Left cardiac atrium (tissue), 4 donors: ENCODE results near the gene KATNA1. TPM values are rescaled to one million over a fixed set of nuclear protein-coding genes. Genes with fewer than 3 reads are reported as not detected.
"Not testable (repeated sequence)": the region's sequence is repeated elsewhere in the genome, so short reads cannot be mapped to it uniquely, and the experiment has no call there.

Experiments
- ATAC-seq, 2 donors: fragments of 200-7000 bp; cut with Tn5 transposase; one replicate each; pipeline ENCODE4 v1.9.1; 2020; ENCODE audit warnings: mild to moderate bottlenecking in 2 of 2, moderate library complexity in 2 of 2
- DNase-seq: peaks from one replicate; pipeline ENCODE4 v3.0.0-alpha.2; 2020
- intact Hi-C, 2 donors: fragments of 100-400 bp; cut with DNase I; formaldehyde crosslinking; loops; one replicate each; pipeline versions ENCODE4 v1.14.1 to v1.15.1; 2022 to 2023
- long read RNA-seq: library from polyadenylated mRNA; unstranded; transcript quantifications from one replicate; pipeline ENCODE4 v2.0.0, GENCODE V29; 2021
- total RNA-seq, 2 donors: library from RNA; stranded (reverse); fragmentation: NEBNext Ultra II Directional; extraction: Animal tissue kit (Norgen Biotek cat#: 25700); gene quantifications; one replicate each; pipeline ENCODE4 v1.2.1, GENCODE V29; 2021
- donor health status: DM: no; HTN: yes; CAD: no.
- donor health status: DM: no; HTN: yes; CAD: no; lungs with severe emphysema.
- donor health status: DM: yes; HTN: yes; CAD: no.
- donor health status: Dilated cardiomyopathy.

Gene KATNA1
- 10 to 100 TPM; 10.5 to 12.6 TPM for total RNA-seq
- long read RNA-seq, transcript KATNA1-203 (11 exons, 1,984 nt), result major isoform, 20 of 24 reads
- long read RNA-seq, partial matches to known transcripts, result 0 of 24 reads
- long read RNA-seq, other reads (novel, unspliced or antisense), result 4 of 24 reads

DNA sequence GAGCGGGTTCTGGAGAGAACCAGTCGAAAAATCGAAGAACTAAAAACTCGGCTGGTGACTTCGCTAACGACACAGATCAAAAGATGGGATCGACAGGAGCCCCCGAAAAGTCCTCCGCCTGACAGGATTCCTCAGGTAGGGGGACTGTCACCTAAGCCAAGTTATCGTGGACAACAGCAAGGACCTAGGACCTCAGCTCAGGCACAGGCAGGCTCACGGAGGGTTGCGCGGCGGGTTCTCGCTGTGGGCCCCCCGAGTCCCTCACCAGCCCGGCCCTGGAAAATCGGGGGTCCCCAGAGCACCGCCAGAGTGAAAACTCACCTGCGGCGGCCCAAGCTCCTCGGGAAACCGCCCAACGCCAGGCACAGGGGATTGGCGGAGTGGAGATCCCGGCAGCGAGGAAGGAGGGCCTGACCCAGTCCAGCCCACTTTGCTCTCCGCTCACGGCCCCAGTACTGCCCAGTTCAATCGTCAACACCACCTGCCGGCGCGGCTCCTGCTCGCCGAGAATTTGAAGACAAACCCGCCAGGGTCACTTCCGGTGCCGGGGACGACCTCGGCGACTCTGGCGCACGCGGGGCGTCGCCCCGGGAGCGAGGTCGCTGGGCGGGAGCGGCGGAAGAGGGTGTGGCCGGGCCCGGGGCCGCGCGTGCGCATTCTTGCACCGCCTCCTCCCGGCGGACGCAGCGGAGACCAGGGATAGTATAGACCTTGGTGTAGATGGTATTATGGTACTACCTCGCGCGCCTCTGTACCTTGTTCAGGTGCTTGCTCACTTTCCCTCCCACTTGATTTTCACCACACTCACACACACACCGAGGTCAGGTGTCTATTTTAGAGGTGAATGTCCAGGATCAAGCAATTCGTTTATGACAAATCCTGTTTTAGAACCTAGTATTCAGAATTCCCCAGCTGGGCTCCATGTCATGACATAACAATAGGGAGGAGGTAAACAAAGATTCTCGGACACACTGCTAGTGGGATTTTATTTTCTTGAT is at the start of gene KATNA1:
Gene KATNA1 (minus strand): TSS at position 567 of the 998 bp plus-strand sequence. CDS start 10,167 bp downstream, outside the sequence.
- ATAC-seq, result peak; percentile 98 to 99
- peak; percentile 89 for DNase-seq
- intact Hi-C loops, result no loop called here

DNA sequence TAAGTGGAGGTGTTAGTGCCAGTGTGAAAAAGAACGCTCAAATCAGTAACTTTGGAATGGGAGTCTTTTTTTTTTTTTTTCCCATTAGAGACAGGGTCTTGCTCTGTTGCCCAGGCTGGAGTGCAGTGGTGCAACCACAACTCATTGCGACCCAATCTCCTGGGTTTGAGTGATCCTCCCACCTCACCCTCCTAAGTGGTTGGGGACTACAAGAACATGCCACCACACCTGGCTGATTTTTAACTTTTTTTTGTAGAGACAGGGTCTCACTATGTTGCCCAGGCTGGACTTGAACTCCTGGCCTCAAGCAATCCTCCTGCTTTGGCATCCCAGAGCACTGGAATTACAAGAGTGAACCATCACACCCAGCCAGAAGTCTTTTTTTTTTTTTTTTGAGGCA is 49.7 kb upstream of the KATNA1 start:
- no peak for ATAC-seq
- intact Hi-C loops, result no loop called here
- DNase-seq, result no peak

DNA sequence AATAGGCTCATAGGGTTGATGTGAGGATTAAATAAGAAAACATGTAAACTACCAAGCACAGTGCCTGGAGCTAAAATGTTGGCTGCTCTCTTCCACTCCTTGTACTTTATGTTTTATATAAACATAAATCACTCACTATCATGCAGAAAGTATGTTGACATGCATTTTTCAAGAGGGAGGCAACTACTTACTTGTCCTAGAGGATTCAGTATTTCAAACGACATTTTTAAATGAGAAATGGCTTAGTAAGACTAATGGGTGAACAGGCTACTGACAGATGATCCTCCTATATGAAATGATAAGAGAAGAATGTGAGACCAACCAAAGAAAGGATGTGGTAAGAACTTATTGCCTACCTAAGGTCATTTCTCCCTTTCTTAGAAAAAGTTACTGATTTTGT is 48.4 kb upstream of the KATNA1 start:
- ATAC-seq (no peak), DNase-seq (no peak)
- intact Hi-C loops, result no loop called here

DNA sequence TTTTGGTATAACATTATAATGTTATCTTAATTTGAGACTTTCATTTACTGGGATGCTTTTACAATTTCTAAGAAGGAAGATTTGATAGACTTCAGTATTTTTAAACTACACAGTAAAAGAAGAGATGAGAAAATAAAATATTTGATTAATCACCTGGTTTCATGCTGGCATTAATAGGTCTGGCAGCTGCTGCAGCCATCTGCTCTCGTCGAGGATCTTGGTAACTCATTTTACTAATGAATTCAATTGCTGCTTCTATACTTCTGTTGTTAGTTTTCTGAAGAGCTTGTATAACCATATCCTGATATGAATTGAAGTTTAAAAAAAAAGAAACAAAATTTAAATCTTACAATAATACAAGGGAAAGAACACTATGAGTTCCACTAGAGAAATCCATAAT is 46.4 kb upstream of the KATNA1 start:
- ATAC-seq (no peak), DNase-seq (no peak)
- intact Hi-C loops, result no loop called here

DNA sequence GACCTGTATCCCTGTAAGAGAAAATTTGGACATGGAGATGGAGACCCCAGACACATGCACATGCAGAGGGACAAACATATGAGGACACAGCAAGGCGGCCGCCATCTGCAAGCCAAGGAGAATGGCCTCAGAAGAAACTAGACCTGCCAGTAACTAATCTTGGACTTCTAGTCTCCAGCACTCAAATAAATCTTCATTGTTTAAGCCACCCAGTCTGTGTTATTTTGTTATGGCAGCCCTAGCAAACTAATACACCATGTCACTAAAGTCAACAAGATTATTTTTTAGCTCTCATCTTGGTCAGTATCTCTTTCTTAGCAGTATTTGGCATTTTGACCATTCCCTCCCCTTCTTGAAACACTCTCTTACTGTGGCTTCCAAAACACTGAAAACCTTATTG is 42.7 kb upstream of the KATNA1 start:
- DNase-seq (no peak), ATAC-seq (no peak)
- intact Hi-C loops, result no loop called here

DNA sequence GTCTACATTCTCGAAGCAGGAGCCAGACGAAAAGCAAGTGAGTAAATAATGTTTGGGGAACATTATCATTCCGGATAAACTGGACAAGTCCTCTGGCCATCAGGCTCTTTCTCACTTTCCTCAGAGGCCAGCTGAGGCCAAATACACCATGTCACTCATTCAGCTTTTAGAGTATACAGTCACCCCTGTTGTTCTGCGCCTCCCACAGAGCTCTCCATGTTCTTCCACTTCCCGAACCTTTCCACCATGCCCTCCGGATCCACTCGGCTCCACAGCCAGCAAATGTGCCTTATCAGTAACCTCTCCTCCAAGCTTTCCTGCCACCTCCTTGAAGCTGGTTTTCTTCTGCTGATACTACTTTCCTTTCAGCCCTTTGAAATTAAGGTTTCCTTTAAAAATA is 37.7 kb upstream of the KATNA1 start:
- DNase-seq (no peak), ATAC-seq (peak in 1 of 2 donors; percentile 45)
- intact Hi-C loops, result no loop called here

DNA sequence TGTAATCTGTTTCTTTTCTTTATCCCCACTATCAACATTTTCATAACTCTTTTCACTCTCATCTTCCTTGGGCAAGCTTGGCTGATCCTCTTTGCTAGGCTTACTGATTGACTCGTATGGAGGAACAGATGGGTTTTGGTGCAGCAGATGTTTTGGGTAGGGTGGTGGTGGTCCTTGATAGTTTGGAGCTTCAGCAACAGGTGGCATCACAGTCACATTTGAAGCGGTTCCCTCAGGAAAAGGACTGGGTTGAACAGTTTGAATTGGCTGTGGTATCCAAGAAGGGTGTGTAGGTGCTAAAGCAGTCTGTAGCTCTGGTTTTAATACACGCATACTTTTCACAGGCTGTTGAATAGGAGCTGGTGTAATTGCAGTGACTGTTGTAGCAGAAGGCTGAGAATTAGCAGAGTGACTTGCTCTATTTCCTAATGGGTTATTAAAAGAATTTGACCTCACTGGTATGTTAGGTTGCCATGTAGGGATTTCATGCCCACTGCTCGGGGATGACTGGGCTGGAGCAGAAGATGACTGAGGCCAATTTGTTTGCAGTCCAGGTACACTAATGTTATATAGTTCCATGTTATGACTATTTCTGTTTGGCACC is 34.8 kb upstream of the KATNA1 start:
- peak; percentile 47 to 79 for ATAC-seq
- intact Hi-C loops, result no loop called here
- no peak for DNase-seq

DNA sequence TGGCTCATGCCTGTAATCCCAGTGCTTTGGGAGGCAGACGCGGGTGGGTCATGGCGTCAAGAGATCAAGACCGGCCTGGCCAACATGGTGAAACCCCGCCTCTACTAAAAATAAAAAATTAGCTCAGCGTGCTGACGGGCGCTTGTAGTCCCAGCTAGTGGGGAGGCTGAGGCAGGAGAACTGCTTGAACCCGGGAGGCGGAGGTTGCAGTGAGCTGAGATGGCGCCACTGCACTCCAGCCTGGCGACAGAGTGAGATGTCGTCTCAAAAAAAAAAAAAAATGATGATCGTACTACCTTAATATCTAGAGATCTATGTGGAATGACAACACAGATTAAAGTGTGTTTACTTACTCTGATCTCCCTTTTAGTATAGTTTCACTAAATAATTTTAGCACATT is 33.3 kb upstream of the KATNA1 start:
- ATAC-seq, DNase-seq, intact Hi-C loops: not testable (repeated sequence)

DNA sequence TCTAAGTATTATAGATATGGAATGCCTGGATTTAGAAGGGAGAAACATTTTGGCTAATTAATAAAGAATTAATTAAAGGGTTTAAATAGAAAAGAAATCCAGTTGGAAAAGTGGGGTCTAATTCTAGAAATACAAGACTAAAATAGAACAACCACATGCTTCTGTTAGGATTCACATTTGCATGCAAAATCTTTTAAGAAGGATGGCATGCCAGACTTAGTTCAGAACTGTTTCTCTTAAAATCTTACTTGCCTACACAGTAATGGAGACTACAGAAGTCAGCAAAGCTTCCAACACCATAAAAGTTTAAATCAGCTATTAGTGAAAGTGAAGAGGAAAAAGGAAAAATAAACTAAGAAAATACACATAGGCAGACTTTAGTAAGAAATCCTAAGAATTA is 32.7 kb upstream of the KATNA1 start:
- ATAC-seq, result no peak
- intact Hi-C loops, result no loop called here
- no peak for DNase-seq

DNA sequence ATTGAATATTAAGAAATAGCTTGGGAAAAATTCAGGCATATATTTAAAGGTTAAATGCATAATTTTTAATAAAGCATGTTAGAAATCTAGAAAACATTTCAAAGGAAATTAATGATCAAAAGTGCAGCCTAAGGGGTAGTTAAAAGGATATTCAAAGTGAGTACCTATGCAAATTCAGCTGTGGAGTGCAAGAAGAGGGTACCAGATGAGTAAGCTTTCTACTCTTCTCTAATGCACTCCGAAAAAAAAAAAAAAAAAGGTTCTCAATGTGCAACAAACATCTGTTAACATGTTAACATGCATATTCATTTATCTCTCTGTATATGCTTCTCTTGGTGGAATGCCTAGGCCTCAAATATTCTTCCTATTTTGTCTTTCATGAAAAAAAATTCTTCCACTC is 32.0 kb upstream of the KATNA1 start:
- ATAC-seq, result no peak
- intact Hi-C loops, result no loop called here

DNA sequence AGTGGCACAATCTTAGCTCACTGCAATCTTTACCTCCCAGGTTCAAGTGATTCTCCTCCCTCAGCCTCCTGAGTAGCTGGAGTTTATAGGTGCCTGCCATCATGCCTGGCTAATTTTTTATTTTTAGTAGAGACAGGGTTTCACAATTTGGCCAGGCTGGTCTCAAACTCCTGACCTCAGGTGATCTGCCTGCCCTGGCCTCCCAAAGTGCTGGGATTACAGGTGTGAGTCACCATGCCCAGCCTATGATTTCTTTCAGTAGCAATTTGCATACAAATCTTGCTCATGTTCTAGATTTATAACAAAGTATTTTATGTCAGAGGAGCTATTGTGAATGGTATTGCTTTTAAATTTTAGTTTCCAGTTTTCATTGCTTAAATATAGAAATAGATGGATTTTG is 23.8 kb upstream of the KATNA1 start:
- ATAC-seq, DNase-seq, intact Hi-C loops: not testable (repeated sequence)

More for the DNA sequence above, 32.0 kb upstream of the KATNA1 start:
- DNase-seq, result no peak

DNA sequence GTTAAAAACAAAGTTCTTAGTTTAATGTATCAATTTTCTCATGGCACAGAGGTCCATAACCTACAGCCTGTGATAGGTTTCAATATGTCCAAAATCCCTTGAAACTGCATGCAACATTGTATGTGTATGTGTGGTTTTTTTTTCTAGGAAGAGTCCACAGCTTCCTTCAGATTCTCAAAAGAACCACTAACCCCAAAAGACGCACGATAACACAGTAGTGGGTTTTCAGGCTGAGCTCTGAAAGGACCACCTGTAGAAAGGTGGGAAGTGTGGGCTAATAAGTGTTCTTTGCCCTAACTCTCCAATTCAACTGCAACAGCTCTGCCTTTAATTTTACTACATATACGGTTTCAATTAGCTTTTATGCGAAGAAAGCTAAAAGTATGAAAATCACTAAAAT is 11.5 kb upstream of the KATNA1 start:
- DNase-seq (no peak), ATAC-seq (no peak)
- intact Hi-C loops, result no loop called here

DNA sequence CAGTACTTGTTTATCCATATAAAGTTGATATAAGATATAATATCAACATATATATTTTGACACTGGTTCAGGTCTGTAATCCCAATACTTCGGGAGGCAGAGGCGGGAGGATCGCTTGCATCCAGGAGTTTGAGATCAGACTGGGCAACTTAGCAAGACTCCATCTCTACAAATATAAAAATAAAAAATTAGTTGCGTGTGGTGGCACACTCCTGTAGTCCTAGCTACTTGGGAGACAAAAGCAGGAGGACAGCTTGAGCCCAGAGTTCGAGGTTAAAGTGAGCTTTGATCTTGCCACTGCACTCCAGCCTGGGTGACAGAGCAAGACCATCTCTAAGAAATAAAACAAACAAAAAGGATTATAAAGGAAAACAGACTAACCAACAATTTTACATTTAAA is 8.9 kb upstream of the KATNA1 start:
- ATAC-seq (no peak), DNase-seq (no peak)
- intact Hi-C loops, result no loop called here

DNA sequence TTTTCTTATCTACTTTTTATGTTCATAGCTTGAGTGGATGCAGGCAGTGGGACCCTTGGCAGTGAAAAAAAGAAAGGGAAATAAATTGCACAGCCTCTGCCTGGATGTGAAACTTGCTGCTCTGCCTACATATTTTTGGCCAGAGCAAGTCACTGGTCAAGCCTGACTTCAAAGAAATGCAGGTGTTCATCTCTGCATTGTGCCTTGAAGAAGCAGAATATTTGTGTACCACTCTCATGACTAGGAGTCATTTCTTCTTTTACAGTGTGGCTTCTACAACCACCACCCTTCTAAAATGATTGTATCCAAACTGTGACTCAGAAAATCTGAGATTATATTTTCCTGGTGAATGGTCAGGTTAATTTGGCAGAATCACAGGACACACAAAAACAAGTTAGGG is 2.5 kb upstream of the KATNA1 start:
- ATAC-seq, result no peak

DNA sequence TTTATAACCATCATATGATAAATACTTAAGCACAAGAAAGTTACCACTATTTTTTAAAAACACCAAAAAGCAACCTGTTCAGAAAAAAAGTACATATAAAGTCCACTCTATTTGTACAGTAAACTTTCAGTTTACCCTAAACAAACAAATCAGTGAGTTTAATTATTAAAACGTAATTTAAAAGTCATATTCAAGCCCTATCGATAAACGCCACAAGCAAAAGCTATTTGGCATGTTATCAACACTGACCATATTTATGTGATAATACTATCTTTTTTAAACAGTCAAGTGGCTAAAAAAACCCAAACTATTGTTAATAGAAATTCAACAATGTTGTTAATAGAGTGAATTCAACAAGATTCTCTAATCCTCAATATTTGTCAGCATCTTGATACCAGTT is 1.9 kb downstream of the KATNA1 start:
- no peak for ATAC-seq
- intact Hi-C loops, result no loop called here

More for the DNA sequence above, 2.5 kb upstream of the KATNA1 start:
- DNase-seq, result no peak
- intact Hi-C loops, result no loop called here

DNA sequence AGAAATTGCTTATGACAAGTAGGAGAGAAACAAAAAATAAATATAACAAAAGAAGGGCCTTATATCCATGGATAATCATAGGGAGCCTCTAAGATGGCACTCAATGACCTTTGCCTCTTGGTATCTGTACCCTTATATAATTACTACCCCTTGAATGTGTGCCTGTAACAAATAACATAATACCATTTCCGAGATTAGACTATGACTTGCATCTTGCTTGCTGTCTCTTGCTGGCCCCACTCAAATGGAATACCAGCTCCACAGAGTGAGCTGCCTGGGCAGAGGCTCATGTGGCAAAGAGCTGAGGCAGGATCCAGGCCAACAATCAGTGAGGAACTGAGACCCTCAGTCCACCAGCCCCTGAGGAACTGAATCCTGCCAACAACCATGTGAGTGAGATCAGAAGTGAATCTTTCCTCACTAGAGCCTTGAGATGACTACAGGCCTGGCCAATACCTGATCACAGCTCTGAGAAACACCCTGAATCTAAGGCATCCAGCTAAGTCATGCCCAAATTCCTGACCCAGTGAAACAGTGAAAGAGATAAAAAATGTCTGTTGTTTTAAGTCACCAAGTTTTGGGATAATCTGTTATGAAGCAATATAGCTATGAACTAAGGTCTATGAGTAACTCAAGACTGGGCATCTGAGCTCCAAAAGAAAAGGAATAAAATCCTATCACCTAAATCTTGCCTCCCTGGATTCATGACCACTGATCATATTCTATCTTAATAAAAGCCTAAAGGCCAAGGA is 5.5 kb downstream of the KATNA1 start:
- intact Hi-C loops, result no loop called here
- ATAC-seq, result no peak
- no peak for DNase-seq

More for the DNA sequence above, 1.9 kb downstream of the KATNA1 start:
- no peak for DNase-seq

DNA sequence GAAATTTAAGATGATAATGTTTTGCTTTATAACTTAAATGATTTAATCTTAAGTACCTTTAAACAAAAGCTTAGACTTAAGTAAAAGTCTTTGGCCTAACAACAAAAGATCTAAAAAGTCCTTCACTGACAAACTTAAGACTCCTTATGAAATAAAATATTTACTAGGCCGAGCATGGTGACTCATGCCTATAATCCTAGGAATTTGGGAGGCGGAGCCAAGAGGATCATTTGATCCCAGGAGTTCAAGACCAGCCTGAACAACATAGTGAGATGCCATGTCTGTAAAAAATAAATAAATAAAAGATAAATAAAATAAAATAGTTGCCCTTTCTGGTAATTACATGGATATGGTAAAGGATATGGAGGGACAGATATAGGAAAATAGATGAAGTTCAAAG is 12.4 kb downstream of the KATNA1 start:
- ATAC-seq (no peak), DNase-seq (no peak)
- intact Hi-C loops, result no loop called here

DNA sequence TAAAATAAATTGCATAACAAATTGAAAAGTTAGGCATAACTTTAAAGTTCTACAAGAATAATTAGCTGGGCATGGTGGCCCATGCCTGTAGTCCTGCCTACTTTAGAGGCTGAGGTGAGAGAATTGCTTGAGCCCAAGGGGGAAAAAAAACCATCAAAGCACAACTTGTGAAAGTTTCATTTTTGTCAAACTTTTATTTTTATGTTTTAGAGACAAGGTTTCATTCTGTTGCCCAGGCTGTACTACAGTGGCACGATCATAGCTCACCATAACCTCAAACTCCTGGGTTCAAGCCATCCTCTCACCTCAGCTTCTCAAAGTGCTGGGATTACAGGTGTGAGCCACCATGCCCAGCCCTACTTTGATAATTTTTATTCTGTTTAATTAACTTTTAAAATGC is 14.2 kb downstream of the KATNA1 start:
- intact Hi-C loops, result no loop called here
- ATAC-seq, result no peak
- DNase-seq, result no peak

DNA sequence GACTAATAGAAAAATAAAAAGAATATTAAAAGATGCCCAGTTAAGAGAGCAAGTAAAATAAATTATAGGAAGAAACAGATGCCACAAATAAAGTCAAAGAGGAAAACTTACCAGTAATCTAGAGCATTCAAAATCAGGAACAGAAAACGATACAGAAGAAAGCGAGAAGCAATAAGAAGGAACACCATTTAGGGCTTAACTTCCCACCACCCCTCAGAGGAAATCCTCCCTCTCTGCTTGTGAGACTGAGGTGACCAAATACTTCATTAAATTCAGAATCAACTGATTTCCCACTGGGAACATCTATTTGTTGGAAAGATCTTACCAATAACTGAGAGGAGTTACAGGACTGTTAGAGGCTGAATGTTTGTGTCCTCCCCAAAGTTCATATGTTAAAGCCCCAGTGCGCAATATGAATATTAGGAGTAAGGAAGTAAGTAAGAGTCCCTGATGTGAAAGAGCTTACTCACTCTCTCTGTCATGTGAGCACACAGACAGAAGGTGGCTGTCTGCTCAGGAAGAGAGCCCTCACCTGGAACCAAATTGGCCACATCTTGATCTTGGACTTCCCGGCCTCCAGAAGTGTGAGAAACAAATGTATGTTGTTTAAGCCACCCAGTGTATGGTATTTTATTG is 19.5 kb downstream of the KATNA1 start:
- intact Hi-C loops, result no loop called here
- ATAC-seq (no peak), DNase-seq (no peak)
